ENCODE results near the gene TREM1.

DNA sequence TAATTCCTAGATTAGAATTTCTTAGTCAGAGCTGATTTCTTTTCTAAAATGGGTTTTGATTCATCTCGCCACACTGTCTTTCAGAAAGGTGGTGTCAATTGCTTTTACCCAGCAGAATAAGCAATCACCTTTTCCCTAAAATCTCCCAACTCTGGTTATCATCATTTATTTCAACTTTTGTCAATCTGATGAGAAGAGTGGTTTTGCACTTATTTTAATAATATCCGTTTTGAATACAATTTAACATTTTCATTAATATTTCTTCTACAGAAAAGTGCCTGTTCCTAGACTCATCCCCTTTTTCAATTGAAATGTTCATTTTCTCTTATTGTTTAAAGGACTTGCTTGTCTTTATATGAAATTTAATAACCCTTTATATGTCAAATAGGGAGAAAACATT is 40.7 kb upstream of the TREM1 start:
- TF ChIP-seq, protein P1, sequence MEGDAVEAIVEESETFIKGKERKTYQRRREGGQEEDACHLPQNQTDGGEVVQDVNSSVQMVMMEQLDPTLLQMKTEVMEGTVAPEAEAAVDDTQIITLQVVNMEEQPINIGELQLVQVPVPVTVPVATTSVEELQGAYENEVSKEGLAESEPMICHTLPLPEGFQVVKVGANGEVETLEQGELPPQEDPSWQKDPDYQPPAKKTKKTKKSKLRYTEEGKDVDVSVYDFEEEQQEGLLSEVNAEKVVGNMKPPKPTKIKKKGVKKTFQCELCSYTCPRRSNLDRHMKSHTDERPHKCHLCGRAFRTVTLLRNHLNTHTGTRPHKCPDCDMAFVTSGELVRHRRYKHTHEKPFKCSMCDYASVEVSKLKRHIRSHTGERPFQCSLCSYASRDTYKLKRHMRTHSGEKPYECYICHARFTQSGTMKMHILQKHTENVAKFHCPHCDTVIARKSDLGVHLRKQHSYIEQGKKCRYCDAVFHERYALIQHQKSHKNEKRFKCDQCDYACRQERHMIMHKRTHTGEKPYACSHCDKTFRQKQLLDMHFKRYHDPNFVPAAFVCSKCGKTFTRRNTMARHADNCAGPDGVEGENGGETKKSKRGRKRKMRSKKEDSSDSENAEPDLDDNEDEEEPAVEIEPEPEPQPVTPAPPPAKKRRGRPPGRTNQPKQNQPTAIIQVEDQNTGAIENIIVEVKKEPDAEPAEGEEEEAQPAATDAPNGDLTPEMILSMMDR (IDR thresholded peaks at IDR 0.05): no peak
- TF ChIP-seq POLR2A (IDR thresholded peaks at IDR 0.05): no peak
- no peak for TF ChIP-seq EP300 (IDR thresholded peaks at IDR 0.05)
- no peak for TF ChIP-seq POLR2AphosphoS5 (IDR thresholded peaks at IDR 0.05)

Measured in upper lobe of left lung (tissue), 4 donors.